ENCODE measurements around the gene PRKCA.
"Not testable (repeated sequence)": the region's sequence is repeated elsewhere in the genome, so short reads cannot be mapped to it uniquely, and the experiment has no call there.

The PRKCA gene

GRCh38 chr17:66290101-66290722, 12.2 kb upstream of the PRKCA start:
- DNase-seq (ENCODE audit: low read depth), result no peak

GRCh38 chr17:66292353-66292752, 10.1 kb upstream of the PRKCA start:
- DNase-seq (ENCODE audit: low read depth), result no peak

DNA sequence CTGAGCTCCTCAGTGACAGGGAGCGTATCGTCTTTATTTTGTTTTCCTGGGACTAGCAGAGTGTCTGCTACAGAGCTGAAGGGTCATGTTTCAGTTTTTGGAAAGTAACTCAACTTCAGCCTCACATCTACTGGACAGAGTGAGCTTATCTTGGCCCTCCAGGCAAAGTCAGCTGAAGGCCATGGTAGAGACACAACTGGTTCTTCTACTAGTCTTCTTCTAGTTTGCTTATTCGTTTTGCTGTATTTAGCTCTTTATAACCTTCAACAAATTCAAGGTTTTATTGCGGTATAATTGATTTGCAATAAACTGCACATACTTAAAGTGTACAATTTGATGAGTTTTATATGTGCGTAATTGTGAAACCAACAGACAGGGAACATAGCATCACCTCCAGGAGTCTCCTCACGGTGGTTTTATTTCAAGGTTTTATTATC, 6.1 kb upstream of the PRKCA start:
- DNase-seq (ENCODE audit: low read depth), result no peak

DNA sequence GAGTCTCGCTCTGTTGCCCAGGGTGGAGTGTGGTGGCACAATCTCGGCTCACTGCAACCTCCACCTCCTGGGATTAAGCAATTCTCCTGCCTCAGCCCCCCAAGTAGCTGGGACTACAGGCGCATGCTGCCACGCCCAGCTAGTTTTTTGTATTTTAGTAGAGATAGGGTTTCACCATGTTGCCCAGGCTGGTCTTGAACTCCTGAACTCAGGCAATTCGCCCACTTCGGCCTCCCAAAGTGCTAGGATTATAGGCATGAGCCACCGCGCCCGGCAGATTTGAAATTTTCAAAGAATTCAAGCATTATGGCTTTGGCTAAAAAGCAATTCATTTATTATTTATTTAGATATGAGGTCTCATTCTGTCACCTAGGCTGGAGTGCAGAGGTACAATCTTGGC, 5.0 kb upstream of the PRKCA start:
- DNase-seq (ENCODE audit: low read depth), result not testable (repeated sequence)

GRCh38 chr17:66299711-66300110, 2.7 kb upstream of the PRKCA start:
- DNase-seq (ENCODE audit: low read depth), result no peak

GRCh38 chr17:66300956-66301355, 1.5 kb upstream of the PRKCA start:
- no peak for DNase-seq (ENCODE audit: low read depth)

DNA sequence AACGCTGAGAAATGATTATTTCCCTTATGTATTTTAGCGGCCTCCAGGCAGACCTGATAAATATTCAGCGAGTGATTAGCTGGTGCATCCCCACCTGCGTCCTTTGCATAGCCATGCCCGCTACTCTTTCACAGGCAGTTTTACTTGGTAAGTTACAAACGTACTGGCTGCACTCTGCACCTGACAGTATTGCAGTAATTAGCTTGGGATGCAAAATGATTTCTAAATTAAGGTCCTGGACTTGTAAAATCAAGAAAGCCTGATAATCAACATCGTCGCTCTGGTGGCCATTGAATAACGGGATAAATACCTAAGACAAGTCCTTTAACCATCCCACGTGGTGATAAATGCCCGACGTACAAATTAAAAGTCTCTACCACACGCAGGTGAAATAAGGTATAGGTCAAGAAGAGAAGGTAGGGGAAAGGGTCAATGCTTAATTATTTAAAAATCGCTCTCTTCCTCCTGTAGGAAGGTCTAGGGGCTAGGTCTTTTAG, 998 bp upstream of the PRKCA start:
- no peak for DNase-seq (ENCODE audit: low read depth)

- DNase-seq (ENCODE audit: low read depth), result no peak
Measured at GRCh38 chr17:66302761-66303626, 581 bp downstream of the PRKCA start.

GRCh38 chr17:66304304-66305174, 2.1 kb downstream of the PRKCA start:
- DNase-seq (ENCODE audit: low read depth), result no peak

GRCh38 chr17:66306446-66306845, 4.0 kb downstream of the PRKCA start:
- DNase-seq (ENCODE audit: low read depth), result no peak

- DNase-seq (ENCODE audit: low read depth), result no peak
Measured at GRCh38 chr17:66307257-66307656, 4.8 kb downstream of the PRKCA start.

- DNase-seq (ENCODE audit: low read depth), result no peak
Measured at GRCh38 chr17:66308856-66309255, 6.4 kb downstream of the PRKCA start.

DNA sequence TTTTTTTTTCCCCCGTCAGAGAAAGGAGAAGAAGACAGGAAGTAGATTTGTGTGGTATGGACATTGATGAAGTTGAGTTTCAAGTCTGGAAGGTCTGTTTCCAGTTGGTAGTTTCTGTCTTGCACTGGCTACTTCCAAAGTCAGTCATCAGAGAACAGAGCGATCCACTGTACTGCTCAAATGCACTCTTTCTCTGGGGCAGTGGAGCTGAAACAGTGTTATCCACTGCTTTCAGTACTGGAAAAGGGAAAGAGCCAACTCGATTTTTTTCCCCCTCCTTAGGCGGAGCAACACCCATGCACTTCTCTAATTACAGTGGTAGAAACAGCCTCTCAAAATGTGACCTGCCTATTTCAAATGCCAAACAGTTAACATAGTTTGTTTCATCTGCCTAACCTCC, 7.4 kb downstream of the PRKCA start:
- no peak for DNase-seq (ENCODE audit: low read depth)

- DNase-seq (ENCODE audit: low read depth), result no peak
Measured at GRCh38 chr17:66310528-66311148, 8.2 kb downstream of the PRKCA start.

GRCh38 chr17:66312912-66313311, 10.5 kb downstream of the PRKCA start:
- no peak for DNase-seq (ENCODE audit: low read depth)

DNA sequence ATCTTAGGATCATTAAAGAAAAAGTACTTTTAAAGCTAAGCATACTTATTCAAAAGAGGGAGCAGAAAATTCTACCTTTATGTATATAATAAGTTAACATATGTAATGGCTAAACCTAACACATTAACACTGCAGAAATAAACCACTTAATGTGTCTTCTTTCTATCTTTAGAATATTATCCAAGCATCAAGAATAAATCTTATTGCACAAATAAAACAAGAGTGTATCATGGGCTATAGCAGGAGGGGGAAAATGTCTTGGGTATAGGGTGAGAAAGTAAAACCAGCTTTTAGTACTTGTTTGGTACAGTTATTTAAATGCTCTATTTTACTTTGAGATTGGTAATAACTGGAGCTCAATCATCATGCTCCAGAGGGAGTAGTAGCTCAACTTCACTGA, 10.9 kb downstream of the PRKCA start:
- no peak for DNase-seq (ENCODE audit: low read depth)

DNA sequence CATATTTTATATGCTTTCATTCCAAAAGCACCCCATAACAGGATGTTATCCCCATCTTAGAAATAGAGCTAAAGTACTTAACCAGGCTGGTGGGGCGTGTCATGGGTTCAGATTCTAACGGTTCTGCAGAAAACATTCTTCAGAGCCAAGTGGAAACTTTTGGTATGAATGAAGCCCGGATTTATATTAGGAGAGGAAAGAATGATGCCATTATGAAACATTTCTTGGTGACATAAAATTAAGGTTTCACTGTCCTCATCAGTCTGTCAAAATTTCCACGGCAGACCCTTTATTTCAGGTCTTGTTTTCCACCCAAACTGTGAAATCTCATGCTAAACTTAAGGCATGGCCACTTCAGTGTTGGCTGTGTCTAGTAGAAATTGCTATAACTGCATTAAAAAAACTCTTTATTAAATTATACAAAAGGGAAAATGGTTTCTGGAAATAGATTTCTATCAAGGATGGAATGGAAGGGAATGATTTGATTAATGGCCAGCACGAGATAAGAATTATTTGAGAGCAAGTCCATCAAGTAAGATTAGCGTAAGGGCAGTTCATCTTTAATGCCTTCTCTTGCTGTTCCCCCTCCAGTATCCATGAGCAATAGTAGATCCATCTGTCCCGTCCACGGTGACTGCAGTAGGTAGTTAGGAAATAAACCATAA, 11.7 kb downstream of the PRKCA start:
- DNase-seq (ENCODE audit: low read depth), result no peak

GRCh38 chr17:66317629-66318028, 15.2 kb downstream of the PRKCA start:
- no peak for DNase-seq (ENCODE audit: low read depth)

DNA sequence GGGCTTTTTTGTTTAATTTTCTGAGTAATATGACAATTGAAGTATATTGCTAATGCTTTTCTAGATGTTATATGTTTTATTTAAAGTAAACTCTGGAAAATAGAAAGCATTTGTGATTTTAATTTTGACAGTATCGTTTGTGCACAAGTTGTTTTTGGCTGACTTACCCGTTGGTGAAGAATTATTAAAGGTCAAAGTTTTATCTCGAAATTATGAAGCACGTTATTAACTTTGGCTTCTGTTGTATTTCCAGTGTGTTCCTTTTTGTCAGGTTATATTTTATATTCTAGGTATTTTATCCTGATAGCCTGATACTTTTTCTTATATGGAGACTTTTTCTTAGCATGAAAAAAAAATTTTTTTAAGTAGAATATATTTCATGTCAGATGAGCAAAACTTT, 16.8 kb downstream of the PRKCA start:
- DNase-seq (ENCODE audit: low read depth), result no peak

DNA sequence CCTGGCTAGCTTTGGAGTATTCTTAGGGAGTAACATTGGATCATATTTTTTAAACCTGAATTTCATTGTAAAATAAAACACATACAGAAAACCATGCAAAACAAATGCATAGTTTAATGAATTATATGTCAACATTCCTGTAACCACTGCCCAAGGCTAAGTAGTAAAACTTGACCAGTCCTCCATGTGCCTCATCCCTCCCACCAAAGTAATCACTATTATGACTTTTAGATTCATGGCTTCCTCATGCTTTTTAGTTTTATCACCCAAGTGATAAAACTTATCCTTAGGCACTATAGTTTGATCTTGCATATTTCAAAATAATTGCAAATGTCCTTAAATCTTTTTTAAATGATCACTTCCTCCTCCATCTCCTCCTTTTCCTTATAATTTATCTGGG, 20.4 kb downstream of the PRKCA start:
- DNase-seq (ENCODE audit: low read depth), result peak; percentile 68

- not testable (repeated sequence) for DNase-seq (ENCODE audit: low read depth)
Measured at GRCh38 chr17:66324381-66325004, 22.1 kb downstream of the PRKCA start.

All from GM04504 (cell line).